Colonic mucosa (tissue), 4 donors: ENCODE data around the gene NIN. TPM values are rescaled to one million over a fixed set of nuclear protein-coding genes. Genes with fewer than 3 reads are reported as not detected.

Experiments
- DNase-seq: peaks from one replicate; pipeline ENCODE4 v3.0.0-alpha.2; 2020
- H3K27ac ChIP-seq: fragments of 200-600 bp; one replicate; pipeline ENCODE4 v1.8.0; 2021
- H3K27me3 ChIP-seq: fragments of 200-600 bp; one replicate; pipeline ENCODE4 v1.8.0; 2021
- H3K36me3 ChIP-seq: fragments of 200-600 bp; one replicate; pipeline ENCODE4 v1.8.0; 2021
- H3K4me1 ChIP-seq: fragments of 200-600 bp; one replicate; pipeline ENCODE4 v1.8.0; 2021; ENCODE audit warnings: mild to moderate bottlenecking
- H3K4me3 ChIP-seq: fragments of 200-600 bp; one replicate; pipeline ENCODE4 v1.8.0; 2021
- H3K9ac ChIP-seq, 2 donors: one replicate each; pipeline ENCODE4 v1.7.0; 2013; ENCODE audit warnings: control low read depth in 2 of 2, low read depth in 2 of 2, low read length in 2 of 2
- H3K9me3 ChIP-seq: fragments of 200-600 bp; one replicate; pipeline ENCODE4 v1.8.0; 2021
- intact Hi-C: fragments of 100-400 bp; cut with DNase I; formaldehyde crosslinking; loops from one replicate; pipeline ENCODE4 v1.14.1; 2022
- total RNA-seq, 2 donors: library from RNA; stranded (reverse); fragmentation: NEBNext Ultra II Directional in 1 of 2; extraction: Animal tissue kit (Norgen Biotek cat#: 25700) in 1 of 2; gene quantifications; one replicate each; pipeline ENCODE4 v1.2.1, GENCODE V29; 2021
- TF ChIP-seq, protein P1 (sequence below): fragments of 200-600 bp; IDR thresholded peaks from one replicate; pipeline ENCODE4 v1.8.0; 2022; ENCODE audit warnings: antibody characterized with exemption, mild to moderate bottlenecking
- donor health status: healthy.
- donor health status: DM: no; HTN: no; CAD: no.
- donor health status: DM: no; HTN: no; CAD: no.

The NIN gene
- total RNA-seq, 2 donors from 2014 or later: 13.7 to 19.8 TPM

DNA sequence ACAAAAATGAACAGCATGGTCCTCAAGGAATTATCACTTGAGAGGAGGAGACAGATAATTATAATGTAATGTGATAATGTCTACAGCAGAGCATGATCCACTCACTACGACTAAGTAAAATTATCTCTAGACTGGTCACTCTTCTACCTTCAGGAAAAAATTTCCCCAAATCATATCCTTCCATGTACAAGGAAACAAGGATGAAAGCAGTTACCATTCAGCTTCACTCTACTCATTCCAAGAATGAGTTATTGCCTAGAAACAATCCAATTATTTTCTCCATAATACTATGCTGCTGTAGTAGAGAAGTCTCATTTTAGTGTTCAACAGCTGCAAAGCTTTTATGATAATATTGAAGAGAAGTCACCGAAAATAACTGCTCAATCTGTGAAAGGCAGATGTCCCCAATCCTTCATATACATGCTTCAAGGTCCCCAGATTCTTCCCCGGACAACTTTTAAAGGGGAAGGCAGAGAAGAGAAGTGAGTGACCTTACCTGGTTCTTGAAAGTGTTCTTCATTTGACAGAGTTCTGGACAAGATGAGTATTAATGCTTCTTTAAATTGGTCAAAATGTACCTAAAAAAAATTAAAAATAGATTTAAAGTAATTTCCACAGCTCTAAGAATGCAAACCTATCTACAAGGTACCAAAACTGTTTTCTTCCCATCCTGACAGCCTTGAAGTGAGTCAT, 24.6 kb downstream of the NIN start:
- no peak overlapping the region for H3K9ac ChIP-seq
- H3K4me1 ChIP-seq: no peaks in the 10 kb centered on the region
- TF ChIP-seq, protein P1, sequence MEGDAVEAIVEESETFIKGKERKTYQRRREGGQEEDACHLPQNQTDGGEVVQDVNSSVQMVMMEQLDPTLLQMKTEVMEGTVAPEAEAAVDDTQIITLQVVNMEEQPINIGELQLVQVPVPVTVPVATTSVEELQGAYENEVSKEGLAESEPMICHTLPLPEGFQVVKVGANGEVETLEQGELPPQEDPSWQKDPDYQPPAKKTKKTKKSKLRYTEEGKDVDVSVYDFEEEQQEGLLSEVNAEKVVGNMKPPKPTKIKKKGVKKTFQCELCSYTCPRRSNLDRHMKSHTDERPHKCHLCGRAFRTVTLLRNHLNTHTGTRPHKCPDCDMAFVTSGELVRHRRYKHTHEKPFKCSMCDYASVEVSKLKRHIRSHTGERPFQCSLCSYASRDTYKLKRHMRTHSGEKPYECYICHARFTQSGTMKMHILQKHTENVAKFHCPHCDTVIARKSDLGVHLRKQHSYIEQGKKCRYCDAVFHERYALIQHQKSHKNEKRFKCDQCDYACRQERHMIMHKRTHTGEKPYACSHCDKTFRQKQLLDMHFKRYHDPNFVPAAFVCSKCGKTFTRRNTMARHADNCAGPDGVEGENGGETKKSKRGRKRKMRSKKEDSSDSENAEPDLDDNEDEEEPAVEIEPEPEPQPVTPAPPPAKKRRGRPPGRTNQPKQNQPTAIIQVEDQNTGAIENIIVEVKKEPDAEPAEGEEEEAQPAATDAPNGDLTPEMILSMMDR: no peak
- no peak overlapping the region for H3K4me3 ChIP-seq
- DNase-seq: no peak
- intact Hi-C loops: no loop called here
- no peaks in the 10 kb centered on the region for H3K9me3 ChIP-seq
- no peaks in the 10 kb centered on the region for H3K36me3 ChIP-seq
- no peak overlapping the region for H3K27ac ChIP-seq
- H3K27me3 ChIP-seq: no peaks in the 10 kb centered on the region

DNA sequence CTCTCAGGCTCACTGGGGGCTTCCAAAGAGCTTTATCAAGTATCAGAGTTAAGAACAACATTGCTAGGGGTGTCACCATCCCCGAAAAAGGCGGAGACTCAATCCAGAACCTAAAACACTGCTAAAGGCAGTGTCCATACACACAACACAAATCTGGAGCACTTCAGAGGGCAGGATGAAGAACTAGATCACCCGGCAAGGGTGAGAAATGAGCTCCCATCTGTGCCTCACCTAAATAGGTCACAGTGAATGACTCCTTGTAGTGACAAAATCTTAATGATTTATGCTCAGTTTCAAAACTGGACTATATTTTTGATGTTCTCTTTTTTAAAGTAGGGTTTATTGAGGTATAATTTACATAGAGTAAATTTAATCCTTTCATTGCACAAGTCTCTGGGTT, 25.6 kb downstream of the NIN start:
- H3K36me3 ChIP-seq: no peaks in the 10 kb centered on the region
- H3K9ac ChIP-seq: no peak overlapping the region
- no peaks in the 10 kb centered on the region for H3K4me1 ChIP-seq
- no peaks in the 10 kb centered on the region for H3K27me3 ChIP-seq
- DNase-seq: no peak
- no peak overlapping the region for H3K4me3 ChIP-seq
- TF ChIP-seq, protein P1: no peak
- H3K27ac ChIP-seq: no peak overlapping the region
- intact Hi-C loops: no loop called here
- no peaks in the 10 kb centered on the region for H3K9me3 ChIP-seq

DNA sequence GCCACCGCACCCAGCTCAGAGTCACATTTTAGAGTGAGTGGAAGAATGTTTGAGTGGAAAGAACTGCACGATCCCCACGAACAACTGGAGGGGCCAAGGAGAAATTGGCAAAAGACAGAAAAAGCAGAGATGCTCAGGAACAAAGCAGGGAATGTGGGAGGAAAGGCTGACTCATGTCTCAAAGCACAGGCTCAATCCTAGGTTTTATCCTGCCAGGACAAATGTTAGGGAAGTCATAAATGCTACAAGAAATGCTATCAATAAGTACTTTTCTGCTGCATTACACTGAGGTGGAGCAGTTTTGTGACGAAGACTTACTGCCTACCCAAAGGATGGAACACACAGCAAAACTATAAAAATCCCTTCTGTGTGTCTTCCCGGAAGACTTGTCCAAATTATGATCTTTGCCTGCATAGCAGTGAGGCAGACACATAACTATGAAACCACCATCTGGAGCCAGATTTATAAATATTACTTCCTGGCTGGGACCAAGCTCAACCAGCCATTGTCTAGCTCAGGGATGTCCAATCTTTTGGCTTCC, 26.7 kb downstream of the NIN start:
- Histone ChIP-seq H3K9me3 (no peaks in the 10 kb centered on the region), H3K36me3 (no peaks in the 10 kb centered on the region), H3K4me3 (no peak overlapping the region), H3K9ac (no peak overlapping the region), H3K27me3 (no peaks in the 10 kb centered on the region), H3K4me1 (no peaks in the 10 kb centered on the region), H3K27ac (no peak overlapping the region)
- intact Hi-C loops: no loop called here
- DNase-seq: no peak
- TF ChIP-seq, protein P1: no peak

DNA sequence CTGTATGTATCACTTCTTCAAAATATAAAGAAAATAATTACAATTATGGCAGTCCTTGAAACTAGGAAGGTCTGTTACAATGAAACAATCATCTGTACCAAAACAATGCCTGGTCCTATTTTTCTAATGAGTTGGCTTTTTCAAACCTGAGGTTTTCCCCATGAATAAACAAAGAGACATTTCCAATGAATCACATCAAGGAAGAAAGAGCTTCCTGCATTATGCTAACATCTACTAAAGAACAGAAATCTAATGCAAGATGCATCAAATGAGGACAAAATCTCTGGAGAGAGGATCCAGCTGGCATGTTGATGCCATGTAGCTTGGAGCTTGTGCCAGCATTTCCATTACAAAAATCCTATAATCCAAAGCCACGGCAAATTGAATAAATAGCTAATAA, 29.3 kb downstream of the NIN start:
- DNase-seq: no peak
- H3K4me3 ChIP-seq: no peak overlapping the region
- intact Hi-C loops: no loop called here
- H3K4me1 ChIP-seq: no peaks in the 10 kb centered on the region
- H3K9me3 ChIP-seq: no peaks in the 10 kb centered on the region
- TF ChIP-seq, protein P1: no peak
- no peaks in the 10 kb centered on the region for H3K27me3 ChIP-seq
- no peak overlapping the region for H3K9ac ChIP-seq
- H3K36me3 ChIP-seq: no peaks in the 10 kb centered on the region
- H3K27ac ChIP-seq: no peak overlapping the region

DNA sequence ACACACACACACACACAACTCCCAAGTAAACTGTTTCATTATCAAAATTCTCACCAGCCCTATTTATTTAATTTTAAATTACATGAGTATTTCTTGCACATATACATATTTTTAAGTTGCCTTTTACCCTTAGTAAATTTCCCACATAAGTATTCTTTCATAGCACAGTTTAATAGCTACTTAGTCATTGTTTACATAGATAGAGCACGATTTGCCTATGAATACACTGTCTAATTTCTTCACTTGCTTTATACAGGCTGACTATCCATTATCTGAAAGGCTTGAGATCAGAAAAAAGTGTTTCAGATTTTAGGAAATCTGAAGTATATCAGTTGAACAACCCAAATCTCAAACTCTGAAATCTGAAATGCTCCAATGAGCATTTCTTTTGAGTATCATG, 30.9 kb downstream of the NIN start:
- Histone ChIP-seq H3K27ac (no peak overlapping the region), H3K9me3 (no peaks in the 10 kb centered on the region), H3K4me1 (no peaks in the 10 kb centered on the region), H3K4me3 (no peak overlapping the region), H3K27me3 (no peaks in the 10 kb centered on the region), H3K36me3 (no peaks in the 10 kb centered on the region), H3K9ac (no peak overlapping the region)
- no peak for DNase-seq
- TF ChIP-seq, protein P1: no peak
- intact Hi-C loops: no loop called here
